ENCODE results near the gene PMEPA1.
A peak's percentile ranks its signal among the peaks of the same experiment; 100 is the strongest.

Gene PMEPA1

GRCh38 chr20:57709823-57710799 lies at the start of gene PMEPA1:
PMEPA1 (minus strand) TSS chr20:57710015; CDS start chr20:57709582, 433 bp downstream.
- DNase-seq (ENCODE audit: low read depth in 1 of 2, low spot score in 1 of 2): peak; percentile 85 to 90

- no peak for DNase-seq (ENCODE audit: low read depth in 1 of 2, low spot score in 1 of 2)
Observed at GRCh38 chr20:57757767-57758166, 48.0 kb upstream of the PMEPA1 start.

- DNase-seq (ENCODE audit: low read depth in 1 of 2, low spot score in 1 of 2): no peak
Observed at GRCh38 chr20:57756921-57757320, 47.1 kb upstream of the PMEPA1 start.

GRCh38 chr20:57756213-57756612 lies 46.4 kb upstream of the PMEPA1 start:
- DNase-seq (ENCODE audit: low read depth in 1 of 2, low spot score in 1 of 2): no peak

- no peak for DNase-seq (ENCODE audit: low read depth in 1 of 2, low spot score in 1 of 2)
Observed at GRCh38 chr20:57755609-57756008, 45.8 kb upstream of the PMEPA1 start.

GRCh38 chr20:57754190-57754589 lies 44.4 kb upstream of the PMEPA1 start:
- no peak for DNase-seq (ENCODE audit: low read depth in 1 of 2, low spot score in 1 of 2)

- DNase-seq (ENCODE audit: low read depth in 1 of 2, low spot score in 1 of 2): no peak
Observed at GRCh38 chr20:57753332-57754164, 43.7 kb upstream of the PMEPA1 start.

- DNase-seq (ENCODE audit: low read depth in 1 of 2, low spot score in 1 of 2): no peak
Observed at GRCh38 chr20:57751411-57751810, 41.6 kb upstream of the PMEPA1 start.

GRCh38 chr20:57749869-57750268 lies 40.1 kb upstream of the PMEPA1 start:
- no peak for DNase-seq (ENCODE audit: low read depth in 1 of 2, low spot score in 1 of 2)

- DNase-seq (ENCODE audit: low read depth in 1 of 2, low spot score in 1 of 2): no peak
Observed at GRCh38 chr20:57749131-57749690, 39.4 kb upstream of the PMEPA1 start.

GRCh38 chr20:57748601-57749130 lies 38.9 kb upstream of the PMEPA1 start:
- peak; percentile 4 to 14 for DNase-seq (ENCODE audit: low read depth in 1 of 2, low spot score in 1 of 2)

- DNase-seq (ENCODE audit: low read depth in 1 of 2, low spot score in 1 of 2): no peak
Observed at GRCh38 chr20:57747861-57748481, 38.2 kb upstream of the PMEPA1 start.

GRCh38 chr20:57746832-57747404 lies 37.1 kb upstream of the PMEPA1 start:
- no peak for DNase-seq (ENCODE audit: low read depth in 1 of 2, low spot score in 1 of 2)

- DNase-seq (ENCODE audit: low read depth in 1 of 2, low spot score in 1 of 2): no peak
Observed at GRCh38 chr20:57746201-57746600, 36.4 kb upstream of the PMEPA1 start.

- DNase-seq (ENCODE audit: low read depth in 1 of 2, low spot score in 1 of 2): no peak
Observed at GRCh38 chr20:57744206-57744605, 34.4 kb upstream of the PMEPA1 start.

GRCh38 chr20:57743450-57744095 lies 33.8 kb upstream of the PMEPA1 start:
- no peak for DNase-seq (ENCODE audit: low read depth in 1 of 2, low spot score in 1 of 2)

GRCh38 chr20:57742507-57743181 lies 32.8 kb upstream of the PMEPA1 start:
- DNase-seq (ENCODE audit: low read depth in 1 of 2, low spot score in 1 of 2): no peak

GRCh38 chr20:57738484-57738883 lies 28.7 kb upstream of the PMEPA1 start:
- DNase-seq (ENCODE audit: low read depth in 1 of 2, low spot score in 1 of 2): no peak

- no peak for DNase-seq (ENCODE audit: low read depth in 1 of 2, low spot score in 1 of 2)
Observed at GRCh38 chr20:57738053-57738452, 28.2 kb upstream of the PMEPA1 start.
